PFSK-1 (cell line): ENCODE data around the gene CCDC127.

Experiments
- POLR2AphosphoS5 ChIP-seq: IDR thresholded peaks from 2 replicates; pipeline ENCODE4 v1.6.1; 2012; ENCODE audit warnings: low read depth, mild to moderate bottlenecking, control low read depth, low read length, moderate library complexity
- TAF1 ChIP-seq: IDR thresholded peaks from 2 replicates; pipeline ENCODE4 v1.6.1; 2012; ENCODE audit warnings: low read length, control low read depth, borderline replicate concordance; ENCODE audit not compliant: insufficient read depth

GRCh38 chr5:178110-178509, 39.8 kb downstream of the CCDC127 start:
- TF ChIP-seq POLR2AphosphoS5 (no peak), TAF1 (no peak)
